ENCODE data around the gene TOR1AIP2. TPM values are rescaled to one million over a fixed set of nuclear protein-coding genes. Genes with fewer than 3 reads are reported as not detected.

The TOR1AIP2 gene
- polyA plus RNA-seq, 2 of the 4 experiments (the other 2 are of a cell fraction) = 17.1 to 35.0 TPM

DNA sequence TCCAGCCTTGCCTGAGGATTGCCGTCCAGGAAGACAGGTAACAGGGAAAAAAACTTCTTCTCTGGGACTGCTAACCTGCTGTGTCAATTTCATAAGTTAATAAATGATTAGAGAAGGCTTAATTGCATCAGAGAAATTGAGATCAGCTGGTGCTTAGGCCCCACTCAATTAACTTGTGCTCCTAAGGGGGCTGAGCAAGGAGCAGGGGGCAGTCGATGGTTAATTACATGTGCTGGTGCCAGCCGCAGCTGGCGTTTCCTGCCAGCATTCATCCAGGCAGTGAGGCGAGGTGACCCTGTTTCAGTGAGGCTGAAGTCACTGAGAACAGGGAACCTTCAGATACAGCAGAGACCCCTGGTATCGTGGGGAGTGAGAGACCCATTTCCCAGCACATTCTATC, 74.5 kb downstream of the TOR1AIP2 start:
- Histone ChIP-seq H3K9me3 (no peaks in the 10 kb centered on the region), H3K4me1 (no peaks in the 10 kb centered on the region), H3K4me2 (no peak overlapping the region), H3K27ac (no peak overlapping the region), H3K4me3 (no peak overlapping the region)
- POLR2A ChIA-PET = no interaction called here
- CTCF ChIA-PET = interaction anchor here (2.0 to 3.3 kb wide), 2 partner anchors 11 to 97 kb away, joined by 6 to 18 read pairs; no protein-coding TSS in a partner anchor
- 58% methylated on average over 6 of the region's 6 CpGs for WGBS (ENCODE audit: missing lambda C conversion rate)
- no peak for DNase-seq (ENCODE audit: low read depth in 1 of 2, low spot score in 1 of 2)
- no peak for FAIRE-seq
- no peak for ATAC-seq
- TF ChIP-seq ZNF302 (CRISPR knock-in tag; IDR thresholded peaks at IDR 0.05) (no peak), MAFK (IDR thresholded peaks at IDR 0.05; ENCODE audit: partially characterized antibody) (no peak), MYC (IDR thresholded peaks at IDR 0.05; ENCODE audit: borderline replicate concordance, low read length) (no peak), HOXA7 (CRISPR knock-in tag; IDR thresholded peaks at IDR 0.05) (no peak), KDM1A (IDR thresholded peaks at IDR 0.05; ENCODE audit: low read depth) (no peak), FOSB (CRISPR knock-in tag; IDR thresholded peaks at IDR 0.05) (no peak)

GRCh38 chr1:179800481-179800880, 77.1 kb downstream of the TOR1AIP2 start:
- WGBS (ENCODE audit: missing lambda C conversion rate) = 66% methylated on average over 4 of the region's 4 CpGs
- no peak; a peak in 1 of 6 replicates for ATAC-seq

DNA sequence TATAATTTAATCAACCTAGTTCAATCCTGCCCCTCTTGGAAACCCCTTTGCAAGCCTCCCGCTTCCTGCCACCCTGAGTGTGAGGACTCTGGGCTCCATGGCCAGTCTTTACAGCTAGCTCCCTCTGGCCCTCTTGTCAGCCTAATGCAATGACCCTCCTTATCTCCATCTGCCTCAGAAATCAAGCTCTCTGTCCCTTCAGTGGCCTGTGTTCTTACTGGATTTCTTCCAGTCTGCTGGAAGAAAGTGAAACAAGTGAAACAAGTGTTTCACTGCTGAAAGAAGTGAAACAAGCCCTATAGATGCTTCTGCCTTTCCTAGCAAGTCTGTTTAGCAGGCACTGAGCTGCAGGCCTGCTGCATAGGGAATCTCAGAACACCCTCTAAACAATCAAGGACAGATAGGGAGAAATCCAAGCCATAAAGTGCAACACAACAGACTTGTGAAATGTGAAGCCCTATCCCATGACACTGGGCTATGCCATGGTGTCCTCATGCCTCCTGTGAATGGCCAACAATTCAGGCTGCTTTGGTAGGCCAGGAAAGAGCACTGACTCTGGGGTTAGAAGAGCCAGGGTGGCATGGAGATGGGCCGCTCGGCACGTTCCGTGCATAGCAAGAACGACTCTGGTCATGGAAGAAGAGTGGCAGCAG, 78.6 kb downstream of the TOR1AIP2 start:
- Histone ChIP-seq H3K4me2 (no peak overlapping the region), H3K4me3 (no peak overlapping the region), H3K9me3 (no peaks in the 10 kb centered on the region), H3K4me1 (no peaks in the 10 kb centered on the region), H3K27ac (no peak overlapping the region)
- ChIA-PET CTCF (interaction anchor here (0.5 to 5.6 kb wide), 4 partner anchors 11 to 480 kb away, joined by 3 to 46 read pairs (median 28); no protein-coding TSS in a partner anchor), POLR2A (no interaction called here)
- no peak for ATAC-seq
- 81% methylated on average over 6 of the region's 6 CpGs for WGBS (ENCODE audit: missing lambda C conversion rate)
- no peak for DNase-seq (ENCODE audit: low read depth in 1 of 2, low spot score in 1 of 2)
- FAIRE-seq = no peak
- TF ChIP-seq ZSCAN20 (CRISPR knock-in tag; IDR thresholded peaks at IDR 0.05) (no peak), CBX8 (IDR thresholded peaks at IDR 0.05) (no peak), HDAC2 (IDR thresholded peaks at IDR 0.05) (no peak), PBX3 (IDR thresholded peaks at IDR 0.05) (no peak), POLR2AphosphoS2 (conservative IDR thresholded peaks at IDR 0.05; ENCODE audit: low read length) (no peak), HEYL (CRISPR knock-in tag; IDR thresholded peaks at IDR 0.05) (no peak), GATA3 (IDR thresholded peaks at IDR 0.05; ENCODE audit: borderline replicate concordance) (no peak)

More at GRCh38 chr1:179800481-179800880, 77.1 kb downstream of the TOR1AIP2 start:
- FAIRE-seq = no peak
- H3K9me3 ChIP-seq = no peaks in the 10 kb centered on the region
- POLR2A ChIA-PET = no interaction called here
- H3K4me2 ChIP-seq = no peak overlapping the region
- H3K27ac ChIP-seq = no peak overlapping the region
- H3K4me3 ChIP-seq = no peak overlapping the region
- no peak for TF ChIP-seq CBX8 (IDR thresholded peaks at IDR 0.05)
- TF ChIP-seq BHLHE40 (IDR thresholded peaks at IDR 0.05; ENCODE audit: low read depth, low read length) = no peak
- TF ChIP-seq PBX3 (IDR thresholded peaks at IDR 0.05) = no peak
- TF ChIP-seq RARB (CRISPR knock-in tag; IDR thresholded peaks at IDR 0.05) = no peak
- no peak for TF ChIP-seq ZC3H11A (IDR thresholded peaks at IDR 0.05)
- no peak for TF ChIP-seq TP53 (CRISPR knock-in tag; IDR thresholded peaks at IDR 0.05)
- TF ChIP-seq ZSCAN20 (CRISPR knock-in tag; IDR thresholded peaks at IDR 0.05) = no peak
- CTCF ChIA-PET = interaction anchor here (0.6 to 5.6 kb wide), 3 partner anchors 9 to 216 kb away, joined by 3 to 43 read pairs (median 18); no protein-coding TSS in a partner anchor
- no peak for DNase-seq (ENCODE audit: low read depth in 1 of 2, low spot score in 1 of 2)
- no peaks in the 10 kb centered on the region for H3K4me1 ChIP-seq

DNA sequence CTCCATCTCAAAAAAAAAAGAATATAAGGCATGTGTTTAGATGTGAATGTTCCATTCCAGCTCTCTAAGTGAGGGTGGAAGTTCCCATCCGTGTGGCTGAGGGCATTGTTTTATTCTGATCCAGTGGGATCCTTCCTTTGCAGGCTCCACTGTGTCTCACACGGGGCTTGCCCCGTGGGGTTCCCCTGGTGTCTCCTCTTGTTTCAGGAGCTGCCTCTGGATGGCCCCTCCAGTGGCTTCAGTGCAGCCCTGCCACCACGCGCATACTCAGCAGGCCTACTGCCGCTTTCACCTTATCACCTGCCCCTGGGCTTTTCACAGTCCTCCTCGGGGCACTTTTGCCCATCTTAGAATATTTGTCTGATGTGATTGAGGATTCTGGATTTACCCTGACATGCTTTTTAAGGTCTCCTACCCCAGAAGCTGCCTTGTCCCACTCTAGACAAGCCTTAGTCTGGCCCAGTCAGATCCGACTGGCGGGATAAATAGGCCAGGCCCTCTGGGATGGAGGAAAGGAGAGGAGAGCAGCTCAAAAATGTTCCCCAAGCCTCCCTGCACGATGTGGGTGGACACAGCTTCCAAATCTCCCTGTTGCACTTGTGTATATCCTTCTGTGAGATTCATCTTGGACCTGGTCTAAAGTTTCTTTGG, 79.3 kb downstream of the TOR1AIP2 start:
- DNase-seq (ENCODE audit: low read depth in 1 of 2, low spot score in 1 of 2) (no peak), FAIRE-seq (no peak), ATAC-seq (no peak)
- Histone ChIP-seq H3K4me3 (no peak overlapping the region), H3K4me1 (no peaks in the 10 kb centered on the region), H3K4me2 (no peak overlapping the region), H3K27ac (no peak overlapping the region), H3K9me3 (no peaks in the 10 kb centered on the region)
- CTCF ChIA-PET = interaction anchor here (1.4 to 5.6 kb wide), 5 partner anchors 8 to 92 kb away, joined by 3 to 46 read pairs (median 12); no protein-coding TSS in a partner anchor
- POLR2A ChIA-PET = no interaction called here
- TF ChIP-seq FOSL2 (IDR thresholded peaks at IDR 0.05) (no peak), FOSL2 (CRISPR knock-in tag; IDR thresholded peaks at IDR 0.05) (no peak), POLR2AphosphoS2 (conservative IDR thresholded peaks at IDR 0.05; ENCODE audit: low read length) (no peak), KDM1A (IDR thresholded peaks at IDR 0.05; ENCODE audit: low read depth) (no peak), HEYL (CRISPR knock-in tag; IDR thresholded peaks at IDR 0.05) (no peak), TFCP2L1 (CRISPR knock-in tag; IDR thresholded peaks at IDR 0.05) (no peak), CBX2 (IDR thresholded peaks at IDR 0.05; ENCODE audit: borderline replicate concordance, low read depth) (no peak), HOXA7 (CRISPR knock-in tag; IDR thresholded peaks at IDR 0.05) (no peak), TP53 (CRISPR knock-in tag; IDR thresholded peaks at IDR 0.05) (no peak)
- TF ChIP-seq, protein P1, sequence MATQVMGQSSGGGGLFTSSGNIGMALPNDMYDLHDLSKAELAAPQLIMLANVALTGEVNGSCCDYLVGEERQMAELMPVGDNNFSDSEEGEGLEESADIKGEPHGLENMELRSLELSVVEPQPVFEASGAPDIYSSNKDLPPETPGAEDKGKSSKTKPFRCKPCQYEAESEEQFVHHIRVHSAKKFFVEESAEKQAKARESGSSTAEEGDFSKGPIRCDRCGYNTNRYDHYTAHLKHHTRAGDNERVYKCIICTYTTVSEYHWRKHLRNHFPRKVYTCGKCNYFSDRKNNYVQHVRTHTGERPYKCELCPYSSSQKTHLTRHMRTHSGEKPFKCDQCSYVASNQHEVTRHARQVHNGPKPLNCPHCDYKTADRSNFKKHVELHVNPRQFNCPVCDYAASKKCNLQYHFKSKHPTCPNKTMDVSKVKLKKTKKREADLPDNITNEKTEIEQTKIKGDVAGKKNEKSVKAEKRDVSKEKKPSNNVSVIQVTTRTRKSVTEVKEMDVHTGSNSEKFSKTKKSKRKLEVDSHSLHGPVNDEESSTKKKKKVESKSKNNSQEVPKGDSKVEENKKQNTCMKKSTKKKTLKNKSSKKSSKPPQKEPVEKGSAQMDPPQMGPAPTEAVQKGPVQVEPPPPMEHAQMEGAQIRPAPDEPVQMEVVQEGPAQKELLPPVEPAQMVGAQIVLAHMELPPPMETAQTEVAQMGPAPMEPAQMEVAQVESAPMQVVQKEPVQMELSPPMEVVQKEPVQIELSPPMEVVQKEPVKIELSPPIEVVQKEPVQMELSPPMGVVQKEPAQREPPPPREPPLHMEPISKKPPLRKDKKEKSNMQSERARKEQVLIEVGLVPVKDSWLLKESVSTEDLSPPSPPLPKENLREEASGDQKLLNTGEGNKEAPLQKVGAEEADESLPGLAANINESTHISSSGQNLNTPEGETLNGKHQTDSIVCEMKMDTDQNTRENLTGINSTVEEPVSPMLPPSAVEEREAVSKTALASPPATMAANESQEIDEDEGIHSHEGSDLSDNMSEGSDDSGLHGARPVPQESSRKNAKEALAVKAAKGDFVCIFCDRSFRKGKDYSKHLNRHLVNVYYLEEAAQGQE (IDR thresholded peaks at IDR 0.05) = no peak
- WGBS (ENCODE audit: missing lambda C conversion rate) = 63% methylated on average over 10 of the region's 10 CpGs

Data from A549 (cell line).